ENCODE measurements around the gene C10orf105. TPM values are rescaled to one million over a fixed set of nuclear protein-coding genes. Genes with fewer than 3 reads are reported as not detected.

Gene C10orf105
- total and polyA plus RNA-seq, 2 of the 8 experiments (the other 6 are each of a cell fraction or from before 2014, with no cell fraction given): 0.71 to 0.73 TPM

GRCh38 chr10:71741029-71741428 is 21.5 kb upstream of the C10orf105 start:
- no peak overlapping the region for H4K8ac ChIP-seq (ENCODE audit: extremely low read depth, insufficient read depth, low read length)
- no peaks in the 10 kb centered on the region for H3K79me1 ChIP-seq (ENCODE audit: low read depth, low read length)
- peaks cover 0 to 5% (median 4%) of the 10 kb centered on the region in 4 experiments; a peak in 4 of 7 replicates for H3K4me1 ChIP-seq (replicated peaks in 1 of 4; ENCODE audit: control insufficient read depth in 3 of 4, insufficient read depth in 4 of 4, low read length in 3 of 4)
- no peak overlapping the region for H2BK5ac ChIP-seq (ENCODE audit: low read depth, low read length)
- H4K91ac ChIP-seq (replicated peaks; ENCODE audit: insufficient read length, low read length): no peak overlapping the region
- 0 out of 7 replicates have a peak, but pooled peaks cover 0 to 2% (median 0%) of the 10 kb centered on the region in 4 experiments for H3K27me3 ChIP-seq (replicated peaks in 1 of 4; ENCODE audit: control insufficient read depth in 3 of 4, extremely low read depth in 1 of 4, insufficient read depth in 3 of 4, low read length in 3 of 4)
- no peak overlapping the region for H3K23ac ChIP-seq (ENCODE audit: insufficient read length)
- H2AK5ac ChIP-seq (ENCODE audit: low read depth, low read length): no peak overlapping the region
- FAIRE-seq (no peak), DNase-seq (ENCODE audit: low read depth in 1 of 2, low spot score in 2 of 2) (no peak)
- no peak overlapping the region for H2BK12ac ChIP-seq (ENCODE audit: low read depth, low read length)
- H3K36me3 ChIP-seq (ENCODE audit: control insufficient read depth in 2 of 4, insufficient read depth in 4 of 4, low read length in 3 of 4): no peaks in the 10 kb centered on the region
- ChIA-PET CTCF (ENCODE audit: partially characterized antibody) (interaction anchor here (1.3 to 2.8 kb wide), 2 partner anchors 21 to 33 kb away, joined by 3 to 14 read pairs; no protein-coding TSS in a partner anchor), POLR2A (ENCODE audit: partially characterized antibody) (no interaction called here)
- no peak overlapping the region for H3K56ac ChIP-seq (replicated peaks; ENCODE audit: insufficient read length, low read depth, low read length)
- H2AFZ ChIP-seq (ENCODE audit: low read length): no peak overlapping the region
- no peaks in the 10 kb centered on the region for H3K23me2 ChIP-seq (ENCODE audit: low read depth, low read length)
- H3K4ac ChIP-seq (replicated peaks; ENCODE audit: insufficient read length, low read depth, low read length): no peak overlapping the region
- H3K27ac ChIP-seq (ENCODE audit: low read depth, low read length): no peak overlapping the region
- H3K9me3 ChIP-seq (ENCODE audit: insufficient read depth in 2 of 2, low read depth in 1 of 2, low read length in 1 of 2): no peaks in the 10 kb centered on the region
- no peak overlapping the region for H3K18ac ChIP-seq (ENCODE audit: extremely low read depth, low read length)
- WGBS, 2 experiments (ENCODE audit: extremely low coverage in 1 of 2, insufficient coverage in 1 of 2, insufficient read length in 1 of 2, insufficient replicate concordance in 2 of 2, low coverage in 1 of 2, low lambda C conversion rate in 2 of 2, missing lambda C conversion rate in 1 of 2): 62% methylated on average over 4 of the region's 4 CpGs; no CpG with 5 or more reads in 1 of the 2 experiments
- H3K14ac ChIP-seq (ENCODE audit: insufficient read length): no peak overlapping the region
- H2BK120ac ChIP-seq (replicated peaks; ENCODE audit: low read depth, low read length): no peak overlapping the region
- no peak overlapping the region for H3K4me3 ChIP-seq (ENCODE audit: extremely low read depth in 1 of 4, insufficient read depth in 2 of 4, low read depth in 3 of 4, low read length in 4 of 4)
- H3K4me2 ChIP-seq (ENCODE audit: insufficient read depth in 1 of 2, low read depth in 2 of 2, low read length in 2 of 2): no peak overlapping the region
- H2BK15ac ChIP-seq (ENCODE audit: low read length): no peak overlapping the region
- no peak overlapping the region for H2BK20ac ChIP-seq (ENCODE audit: low read length)
- no peak overlapping the region for H4K5ac ChIP-seq (ENCODE audit: insufficient read length, low read depth, low read length)
- H3K79me2 ChIP-seq (ENCODE audit: control insufficient read depth in 1 of 2, insufficient read depth in 2 of 2, low read length in 2 of 2): no peaks in the 10 kb centered on the region
- H4K20me1 ChIP-seq (replicated peaks in 1 of 2; ENCODE audit: control insufficient read depth in 1 of 2, insufficient read depth in 2 of 2, low read length in 2 of 2): no peaks in the 10 kb centered on the region
- no peak overlapping the region for H3K9ac ChIP-seq (replicated peaks in 1 of 4; ENCODE audit: extremely low read depth in 1 of 4, low read depth in 3 of 4, low read length in 3 of 4)
- TF ChIP-seq RNF2 (IDR thresholded peaks at IDR 0.05; ENCODE audit: borderline replicate concordance, low read depth, low read length, missing control alignments, poor library complexity, severe bottlenecking) (no peak), CTCF (IDR thresholded peaks at IDR 0.05; ENCODE audit: control extremely low read depth in 1 of 3, insufficient read depth in 1 of 3, low read depth in 1 of 3, low read length in 3 of 3) (no peak), JUND (IDR thresholded peaks at IDR 0.05; ENCODE audit: low read length) (no peak), TAF1 (IDR thresholded peaks at IDR 0.05; ENCODE audit: low read depth, low read length) (no peak)
